NCI-H2081 treated with DMSO at 0.1 percent for 48 hours (cell line): ENCODE data around the gene AFAP1.

Experiments used
- DNase-seq: peaks from one replicate; lab custom pipeline; 2025; lab: John Stamatoyannopoulos, UW

The AFAP1 gene

DNA sequence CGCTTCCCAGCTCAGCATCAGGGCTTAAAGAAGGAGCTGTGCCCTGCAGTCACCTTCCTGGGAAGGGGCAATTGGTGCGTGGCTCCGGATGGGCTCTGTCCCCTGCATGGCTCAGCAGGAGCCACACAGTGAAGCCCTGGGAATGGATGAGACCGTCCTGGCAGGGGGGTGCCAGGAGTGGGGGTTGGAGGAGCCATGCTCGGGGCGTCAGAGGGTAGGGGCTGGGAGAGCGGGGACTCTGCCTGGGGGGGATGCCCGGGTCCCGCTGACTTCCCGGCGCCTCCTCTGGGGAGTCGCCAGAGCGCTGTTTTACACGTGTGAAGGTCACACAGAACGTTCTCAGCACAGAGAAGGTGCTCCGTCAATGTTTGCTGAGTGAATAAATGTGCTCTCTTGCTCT is 184.1 kb downstream of the AFAP1 start:
- no peak for DNase-seq

DNA sequence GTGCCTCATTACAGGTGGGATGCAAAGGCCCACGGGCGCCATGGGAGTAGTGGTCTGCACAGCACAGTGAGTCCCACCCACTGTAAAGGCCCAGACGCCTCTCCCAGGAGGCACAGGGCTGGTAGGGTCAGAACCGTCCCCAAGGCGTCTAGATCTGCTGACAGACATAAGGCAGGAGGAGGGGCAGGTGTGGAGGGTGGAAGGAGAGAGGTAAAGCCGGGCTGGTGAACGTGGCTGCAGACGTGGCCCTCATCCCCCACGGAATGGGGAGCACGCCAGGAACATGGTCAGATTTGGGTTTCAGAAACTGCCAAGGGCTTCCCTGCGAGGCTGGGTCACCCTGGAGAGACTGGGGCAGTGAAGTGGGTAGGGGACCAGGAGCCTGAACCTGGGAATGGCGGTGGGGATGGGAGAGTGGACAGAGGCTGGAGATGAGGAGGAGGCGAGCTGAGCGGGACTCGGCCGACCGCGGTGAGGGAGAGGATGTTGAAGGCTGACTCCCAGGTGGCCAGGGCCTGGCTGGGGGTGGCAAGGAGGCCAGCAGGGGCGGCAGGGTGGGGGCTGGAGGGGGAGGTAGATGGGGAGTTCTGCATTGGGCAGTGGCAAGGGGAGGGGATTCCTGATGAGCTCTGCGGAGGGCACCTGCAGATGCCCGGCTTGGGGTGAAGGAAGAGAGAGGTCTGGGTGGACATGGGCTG is 184.9 kb downstream of the AFAP1 start:
- DNase-seq, result no peak

DNA sequence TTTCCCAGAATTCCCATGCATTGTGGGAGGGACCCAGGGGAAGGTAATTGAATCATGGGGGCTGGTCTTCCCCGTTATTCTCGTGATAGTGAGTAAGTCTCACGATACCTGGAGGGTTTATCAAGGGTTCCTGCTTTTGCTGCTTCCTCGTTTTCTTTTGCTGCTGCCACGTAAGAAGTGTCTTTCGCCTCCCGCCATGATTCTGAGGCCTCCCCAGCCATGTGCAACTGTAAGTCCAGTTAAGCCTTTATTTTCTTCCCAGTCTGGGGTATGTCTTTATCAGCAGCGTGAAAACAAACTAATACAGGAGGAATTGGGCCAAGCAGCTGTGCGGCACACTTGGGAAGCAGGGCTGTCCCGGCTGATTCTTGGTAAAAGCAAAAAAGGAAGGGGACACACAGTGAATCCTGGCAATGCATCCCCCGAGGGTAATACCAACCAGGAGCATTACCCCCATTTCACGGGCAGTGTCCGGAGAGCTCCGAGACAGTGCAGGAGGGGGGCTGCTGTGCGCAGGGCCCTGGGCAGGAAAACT is 185.7 kb downstream of the AFAP1 start:
- no peak for DNase-seq

DNA sequence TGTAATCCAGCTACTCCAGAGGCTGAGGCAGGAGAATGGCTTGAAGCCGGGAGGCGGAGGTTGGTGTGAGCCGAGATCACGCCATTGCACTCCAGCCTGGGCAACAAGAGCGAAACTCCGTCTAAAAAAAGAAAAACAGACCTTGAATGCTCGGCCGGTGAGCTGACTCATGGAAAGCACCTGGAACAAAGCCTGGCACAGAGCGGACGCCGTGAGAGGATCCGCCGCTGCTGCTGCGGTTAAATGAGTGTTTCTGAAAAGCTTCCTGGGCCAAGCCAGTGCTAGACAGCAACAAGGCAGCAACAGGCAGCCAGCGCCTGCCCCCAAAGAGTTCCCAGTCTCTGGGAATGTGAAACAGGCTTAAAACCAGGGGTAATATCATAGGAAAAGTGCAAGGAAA is 186.4 kb downstream of the AFAP1 start:
- DNase-seq, result no peak

DNA sequence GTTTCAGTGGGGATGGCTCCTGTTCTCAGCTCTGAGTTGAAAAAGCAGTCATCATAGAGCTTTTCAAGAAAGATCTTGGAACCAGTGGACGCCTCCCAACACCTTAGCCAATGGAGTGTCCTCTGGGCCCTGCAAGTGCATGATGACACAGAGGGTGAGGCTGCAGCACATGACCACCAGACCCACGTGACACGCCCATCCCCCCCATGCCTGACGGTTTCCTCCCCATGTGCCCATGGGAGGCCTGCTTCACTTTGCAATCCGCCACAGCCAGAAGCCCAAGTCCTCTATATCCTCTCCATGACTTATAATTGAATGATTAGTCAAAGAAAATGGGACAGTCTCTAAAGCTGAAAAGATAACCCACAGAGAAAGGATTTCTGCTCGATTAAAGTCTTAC is 187.0 kb downstream of the AFAP1 start:
- no peak for DNase-seq

DNA sequence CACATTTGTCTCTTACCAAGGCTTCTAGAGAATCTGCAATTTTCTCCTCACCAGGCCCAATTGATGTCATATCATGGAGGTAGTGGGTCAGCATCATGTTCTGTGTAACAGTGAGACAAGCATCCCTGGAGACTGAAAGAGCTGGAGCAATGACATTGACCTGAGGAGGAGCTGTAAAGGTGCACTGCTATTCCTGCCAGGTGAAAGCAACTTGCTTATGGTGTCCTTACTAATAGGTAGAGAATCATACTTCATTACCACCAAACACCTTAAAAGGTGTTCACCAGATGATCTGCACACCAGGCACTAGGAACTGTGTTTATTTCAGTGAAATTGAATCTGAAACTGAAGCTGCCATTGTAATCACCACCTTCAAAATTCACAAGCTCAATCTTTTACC is 188.7 kb downstream of the AFAP1 start:
- no peak for DNase-seq

DNA sequence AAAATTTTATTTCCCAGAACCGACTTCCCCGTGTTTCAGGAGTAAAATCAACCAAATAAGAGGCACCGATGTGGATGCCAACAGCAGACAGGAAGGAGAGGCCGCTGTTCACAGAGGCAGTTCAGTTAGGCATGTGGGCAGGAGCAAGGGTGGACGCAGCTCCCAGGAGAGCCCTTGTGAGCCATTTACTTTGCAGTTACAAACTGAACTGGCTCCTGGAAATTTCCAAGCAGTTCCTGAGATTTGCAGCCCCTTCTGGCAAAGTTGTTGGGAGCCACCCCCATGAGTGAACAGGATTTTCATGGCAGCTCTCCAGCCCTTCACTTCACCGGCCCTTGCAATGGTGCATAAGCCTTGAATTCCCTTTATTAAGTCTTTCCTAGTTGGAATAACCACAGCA is 189.1 kb downstream of the AFAP1 start:
- DNase-seq, result no peak

DNA sequence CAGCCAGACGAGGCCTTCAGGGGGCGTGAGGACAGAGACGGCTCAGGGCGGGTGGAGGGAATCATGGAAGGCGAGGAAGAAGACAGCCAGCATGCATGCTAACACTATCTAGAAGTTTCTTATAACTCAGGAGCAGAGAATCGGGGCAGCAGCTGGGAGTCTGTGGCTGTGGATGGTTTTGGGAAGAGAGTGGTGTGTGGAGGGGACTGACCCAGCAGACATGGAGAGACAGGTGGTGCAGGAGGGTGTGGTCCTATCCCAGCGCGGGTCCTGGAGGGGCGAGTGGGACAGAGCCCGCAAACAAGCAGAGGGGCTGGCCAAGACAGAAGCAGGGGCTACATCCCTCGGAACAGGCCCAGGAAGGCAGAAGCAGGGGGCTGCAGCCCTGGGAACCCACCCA is 192.1 kb downstream of the AFAP1 start:
- no peak for DNase-seq

DNA sequence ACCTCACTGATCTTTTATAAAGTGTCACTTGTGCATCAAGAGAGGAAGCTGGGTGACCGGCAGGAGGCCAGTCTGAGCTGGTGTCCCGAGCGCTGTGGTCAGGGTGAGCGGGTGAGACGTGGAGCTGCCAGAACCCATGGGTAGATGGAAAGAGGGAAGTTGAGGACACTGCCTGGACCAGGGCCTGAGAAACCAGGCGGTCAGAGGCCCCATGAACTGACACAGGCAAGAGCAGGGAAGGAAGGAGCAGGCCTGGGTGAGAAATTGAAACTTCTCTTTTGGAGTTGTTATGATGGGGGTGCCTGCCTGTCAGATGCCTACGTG is 192.6 kb downstream of the AFAP1 start:
- DNase-seq, result no peak

DNA sequence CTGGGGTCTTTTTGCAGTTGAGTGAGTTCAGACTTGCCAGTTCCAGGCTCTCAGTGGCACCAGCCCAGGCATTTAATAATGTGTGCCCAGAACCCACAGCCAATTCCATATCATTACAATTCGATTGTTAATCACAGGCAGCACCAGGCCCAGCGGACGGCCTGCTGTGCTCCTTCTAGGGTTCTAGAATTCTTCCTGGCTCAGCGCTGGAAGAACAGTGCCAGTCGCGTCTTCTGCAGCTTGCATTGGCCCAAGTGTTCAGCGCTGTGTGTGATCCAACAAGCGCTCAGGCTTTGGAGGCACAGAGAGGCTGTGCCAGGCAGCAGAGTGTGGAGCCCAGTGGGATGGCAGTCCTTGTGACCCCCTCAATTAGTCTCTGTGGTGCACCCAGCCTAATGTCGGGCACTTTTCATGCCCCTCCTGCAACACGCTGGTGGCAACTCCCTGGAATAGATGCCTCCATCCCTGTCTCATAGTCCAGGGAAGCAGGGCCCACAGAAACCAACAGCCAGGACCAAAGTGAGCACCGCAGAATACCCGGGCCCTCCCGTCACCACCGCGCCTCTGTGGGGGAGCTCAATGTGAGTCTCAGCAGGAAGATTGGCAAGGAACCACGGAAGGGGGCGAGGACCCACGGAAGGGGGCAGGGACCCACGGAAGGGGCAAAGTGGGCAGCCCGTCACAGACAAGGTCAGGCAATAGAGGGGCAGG is 193.2 kb downstream of the AFAP1 start:
- DNase-seq, result no peak

DNA sequence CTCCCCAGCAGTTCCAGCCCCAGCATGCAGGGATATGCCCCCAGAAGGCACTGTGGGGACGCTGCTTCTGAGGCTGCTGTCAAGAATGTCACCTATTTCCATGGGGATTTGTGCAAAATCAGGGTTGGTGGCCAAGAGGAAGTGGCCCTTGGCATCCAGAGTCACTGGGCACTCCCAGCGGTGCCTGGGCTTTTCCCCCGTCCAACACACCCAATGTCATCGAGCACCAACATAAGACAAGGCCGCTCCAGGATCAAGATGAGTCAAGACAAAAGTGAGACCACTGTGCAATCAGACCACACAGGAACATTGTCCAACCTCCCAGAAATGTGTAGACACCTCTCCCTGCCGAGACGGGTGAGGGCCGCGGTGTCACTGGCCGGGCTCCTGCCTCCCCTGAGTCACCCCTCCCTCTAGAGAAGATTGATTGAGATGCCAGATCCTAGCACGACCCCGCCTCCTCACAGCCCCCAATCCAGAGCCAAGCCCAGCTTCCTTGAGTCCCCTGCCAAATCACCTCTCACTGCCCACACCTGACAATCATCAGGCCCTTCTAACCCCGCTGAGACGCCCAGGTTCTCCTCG is 194.3 kb downstream of the AFAP1 start:
- no peak for DNase-seq

DNA sequence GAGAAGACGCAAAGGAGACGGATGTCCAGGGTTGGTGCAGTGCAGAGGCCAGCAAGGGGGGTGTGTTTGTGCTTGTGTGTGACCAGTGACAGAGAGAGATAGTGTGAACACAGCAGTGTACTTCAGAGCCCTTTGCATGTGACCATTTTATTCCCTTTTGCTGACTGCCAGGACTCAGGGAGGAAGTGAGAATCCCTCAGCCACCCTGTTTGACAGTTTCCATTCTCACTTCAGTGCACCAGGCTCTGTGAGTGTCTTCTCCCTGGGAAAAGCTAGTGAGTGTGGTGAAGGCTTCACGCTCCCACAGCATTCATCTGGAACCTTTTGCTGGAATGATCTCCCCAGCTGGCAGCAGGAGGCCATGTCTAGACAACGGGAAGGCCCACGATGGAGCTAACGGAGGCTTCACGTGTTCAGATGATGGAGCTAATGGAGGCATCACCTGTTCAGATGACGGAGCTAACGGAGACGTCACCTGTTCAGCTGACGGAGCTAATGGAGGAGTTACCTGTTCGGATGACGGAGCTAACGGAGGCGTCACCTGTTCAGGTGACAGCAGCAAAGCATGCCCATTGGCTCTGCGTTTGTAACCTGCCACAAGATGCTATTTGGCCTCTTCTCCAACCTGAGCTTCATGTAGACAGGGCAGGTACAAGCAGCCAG is 195.4 kb downstream of the AFAP1 start:
- DNase-seq, result no peak

DNA sequence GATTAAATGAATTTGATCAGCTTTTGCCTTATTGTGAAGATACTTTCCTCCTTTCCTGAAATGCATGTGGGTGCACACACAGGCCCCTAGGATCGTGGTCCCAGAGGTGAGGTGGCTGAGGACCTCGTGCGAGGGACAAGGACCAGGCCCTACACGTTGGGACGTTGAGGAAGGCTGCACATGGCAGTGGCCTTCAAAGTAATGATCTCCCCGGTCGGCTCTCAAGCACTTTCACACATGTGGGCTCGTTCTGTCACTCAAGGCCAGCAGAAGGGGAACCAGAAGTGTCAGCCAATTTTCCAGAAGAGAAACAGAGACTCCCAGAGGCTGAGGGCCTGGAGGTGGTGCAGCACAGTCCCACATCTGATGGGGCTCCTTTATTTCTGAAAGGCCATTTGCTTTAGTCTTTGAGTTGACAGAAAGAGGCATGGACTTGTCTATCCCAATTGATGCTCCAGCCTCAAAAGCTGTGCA is 196.8 kb downstream of the AFAP1 start:
- no peak for DNase-seq

DNA sequence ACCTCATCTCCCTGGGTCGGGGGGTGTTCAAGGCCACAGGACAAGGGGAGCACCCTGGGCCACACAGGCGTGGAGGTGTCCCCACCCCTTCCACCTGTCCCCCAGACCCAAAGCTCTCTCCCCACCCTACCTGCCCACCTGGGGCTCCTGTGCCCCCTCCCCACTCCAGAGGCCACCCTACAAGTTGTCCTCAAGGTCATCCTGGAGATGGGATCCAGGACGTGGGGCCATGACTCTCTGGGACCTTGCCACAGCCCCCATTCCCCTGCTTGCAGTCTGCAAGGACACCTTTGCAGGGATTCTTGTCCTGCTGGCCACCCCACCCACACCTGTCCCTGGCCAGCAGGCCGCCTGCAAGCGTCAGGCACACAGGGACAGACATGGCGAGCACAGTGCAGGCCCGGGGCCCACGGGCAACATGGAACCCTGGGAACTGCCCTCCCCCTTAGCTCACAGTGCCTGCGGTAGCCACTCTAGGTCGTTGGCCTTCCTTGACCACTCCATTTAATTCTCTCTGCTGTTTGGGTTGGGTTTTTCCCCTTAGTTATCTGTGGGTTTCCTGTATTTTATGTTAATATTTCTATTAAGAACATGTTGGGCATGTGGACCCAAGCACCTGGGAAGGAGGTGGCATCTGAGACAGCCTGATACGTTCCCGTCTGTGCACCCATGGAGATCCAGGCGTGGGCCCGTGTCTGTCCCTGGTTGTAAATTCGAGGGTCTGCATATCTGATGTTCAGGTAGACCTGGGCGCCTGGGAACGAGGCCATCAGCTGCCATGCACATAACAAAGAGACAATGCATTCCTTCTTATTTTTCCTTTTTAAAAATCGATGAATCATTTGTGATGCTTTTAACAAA is 197.5 kb downstream of the AFAP1 start:
- DNase-seq, result no peak

DNA sequence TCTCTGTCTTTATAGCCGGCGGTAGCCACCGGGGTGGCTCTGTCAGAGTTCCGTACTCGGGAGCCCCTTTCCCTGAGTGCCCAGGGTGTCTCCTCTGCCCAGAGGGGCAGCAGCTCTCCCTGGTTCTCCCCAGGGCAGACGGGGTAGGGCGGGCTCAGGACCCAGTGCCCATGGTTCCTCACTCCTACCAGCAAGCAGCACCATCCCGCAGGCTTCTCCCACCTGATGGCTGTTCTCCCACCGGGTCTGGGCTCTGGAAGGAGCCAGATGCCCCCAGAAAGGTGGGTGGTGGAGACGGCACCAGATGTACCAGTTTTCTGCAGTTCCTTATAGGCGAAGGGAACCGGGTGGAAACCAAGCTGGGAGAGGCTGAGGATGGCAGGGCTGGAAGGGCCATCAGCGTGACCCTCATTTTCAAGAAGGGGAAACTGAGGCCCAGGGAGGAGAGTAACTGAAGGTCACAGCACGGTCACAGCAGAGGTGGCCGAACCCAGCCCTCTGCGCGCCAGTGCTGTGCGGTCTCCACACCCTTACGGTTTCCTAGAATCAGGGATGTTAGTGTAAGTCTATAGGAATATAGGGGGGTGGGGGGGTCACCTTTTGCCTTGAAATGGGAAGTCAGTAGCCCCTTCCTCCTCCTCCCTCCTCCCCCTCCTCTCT is 198.7 kb downstream of the AFAP1 start:
- DNase-seq, result no peak

DNA sequence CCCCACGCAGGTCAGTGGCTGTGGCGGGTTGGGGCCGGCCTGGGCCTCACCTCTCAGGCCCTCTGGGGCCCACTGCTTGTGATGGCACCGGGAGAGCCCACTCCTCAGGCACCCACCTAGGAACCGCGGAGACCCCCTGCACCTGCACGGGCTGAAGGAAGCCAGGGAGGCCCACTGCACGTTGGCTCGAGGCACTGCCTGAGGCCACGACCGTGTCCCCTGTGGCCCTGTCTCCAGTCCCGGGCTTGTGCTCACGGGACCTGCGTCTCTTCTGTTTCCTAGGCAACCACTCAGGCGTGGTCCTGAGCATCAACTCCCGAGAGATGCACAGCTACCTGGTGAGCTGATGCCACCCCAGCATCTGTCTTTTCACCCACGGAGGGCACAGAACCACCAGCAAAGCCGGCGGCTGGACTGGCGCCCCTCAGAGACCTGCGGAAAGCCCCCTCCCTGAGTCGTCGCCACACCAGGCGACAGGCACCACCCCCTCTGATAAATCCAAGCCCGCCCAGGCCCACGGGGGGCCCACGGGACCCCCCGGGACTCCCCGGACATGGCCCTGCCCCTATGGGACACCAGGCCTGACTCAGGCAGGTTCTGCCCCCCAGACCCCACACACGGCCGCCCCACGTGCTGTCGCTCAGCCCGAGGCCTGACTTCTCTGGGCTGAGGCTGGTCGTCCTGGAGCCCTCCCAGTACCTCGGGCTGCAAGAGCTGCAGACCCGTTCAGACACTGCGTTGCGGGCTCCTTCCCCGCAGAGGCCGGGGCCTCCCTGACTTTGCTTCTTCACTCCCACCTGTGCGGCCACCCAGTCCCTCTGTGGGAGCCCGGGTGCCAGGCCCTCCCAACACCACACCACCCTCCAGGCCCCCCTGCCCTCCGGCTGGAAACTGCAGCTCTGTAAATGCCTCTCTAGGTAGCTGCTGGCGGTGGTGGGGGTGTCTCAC is 199.5 kb downstream of the AFAP1 start:
- no peak for DNase-seq

DNA sequence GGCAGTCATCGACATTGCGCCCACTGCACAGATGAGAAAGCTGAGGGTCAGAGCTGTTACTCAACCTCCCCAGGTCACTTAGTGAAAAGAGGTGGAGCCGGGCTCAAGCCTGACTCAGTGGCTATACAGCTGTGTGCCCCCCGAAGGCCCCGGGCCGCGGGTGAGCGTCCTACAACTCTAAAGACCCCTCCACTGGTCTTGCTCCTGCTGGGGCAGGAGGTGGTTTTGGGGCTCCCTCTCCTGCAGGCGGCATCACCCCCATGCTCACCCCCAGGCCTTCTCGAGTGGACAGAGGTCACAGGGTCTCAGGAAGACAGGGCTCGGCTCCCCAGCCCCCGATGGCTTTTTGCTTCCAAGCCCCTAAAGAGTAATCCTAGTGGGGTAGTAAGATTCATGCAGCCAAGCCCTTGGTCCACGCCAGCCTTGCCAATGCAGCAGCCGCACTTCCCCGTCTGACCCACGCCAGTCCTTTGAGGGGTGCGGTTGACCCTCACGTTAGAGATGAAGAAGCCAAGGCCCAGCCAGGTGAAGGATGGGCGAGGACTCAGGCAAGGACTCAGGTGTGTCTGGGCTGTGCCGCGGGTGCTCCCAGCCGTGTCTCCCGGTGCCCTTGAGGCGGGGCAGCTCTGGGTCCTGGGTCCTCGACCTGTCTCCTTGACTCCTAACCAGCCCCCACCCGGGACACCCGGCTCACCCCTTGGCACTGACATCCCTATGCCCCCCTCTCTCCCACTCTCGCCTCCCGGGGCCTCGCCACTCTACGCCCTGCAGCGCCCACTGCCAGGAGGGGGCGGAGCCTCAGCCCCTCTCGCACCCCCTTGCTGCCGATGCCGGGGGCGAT is 200.4 kb downstream of the AFAP1 start:
- no peak for DNase-seq

DNA sequence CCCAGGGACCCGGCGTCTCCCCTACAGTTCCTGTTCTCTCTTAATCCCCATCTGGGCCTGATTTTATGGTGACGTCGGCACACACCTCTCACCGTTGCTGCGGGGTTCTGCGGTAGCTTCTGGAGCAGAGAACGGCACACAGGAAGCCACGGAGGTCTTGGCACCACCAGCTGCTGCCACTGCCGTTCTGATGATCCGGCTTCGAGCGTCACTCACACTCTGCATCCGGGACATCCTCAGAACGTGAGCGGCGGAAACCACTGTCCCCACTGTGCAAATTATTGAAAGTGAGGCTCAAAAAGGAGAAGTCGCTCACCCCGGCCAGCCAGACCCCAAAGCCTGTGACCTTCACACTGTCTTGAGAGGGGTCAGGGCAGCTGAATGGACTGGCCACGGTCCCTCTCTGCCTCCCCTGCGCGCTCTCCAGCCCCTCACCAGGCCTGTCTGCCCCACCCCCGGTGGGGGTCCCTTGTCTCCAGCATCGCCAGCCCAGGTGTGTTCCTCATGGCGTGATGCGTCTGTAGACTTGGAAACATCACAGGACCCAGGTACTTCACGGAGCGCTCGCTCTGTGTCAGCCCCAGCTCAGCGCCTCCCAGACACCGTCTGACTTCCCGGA is 201.1 kb downstream of the AFAP1 start:
- DNase-seq, result no peak
